Measurements from ENCODE around the gene STAMBPL1.
"Not testable (repeated sequence)": the region's sequence is repeated elsewhere in the genome, so short reads cannot be mapped to it uniquely, and the experiment has no call there.

Gene STAMBPL1

DNA sequence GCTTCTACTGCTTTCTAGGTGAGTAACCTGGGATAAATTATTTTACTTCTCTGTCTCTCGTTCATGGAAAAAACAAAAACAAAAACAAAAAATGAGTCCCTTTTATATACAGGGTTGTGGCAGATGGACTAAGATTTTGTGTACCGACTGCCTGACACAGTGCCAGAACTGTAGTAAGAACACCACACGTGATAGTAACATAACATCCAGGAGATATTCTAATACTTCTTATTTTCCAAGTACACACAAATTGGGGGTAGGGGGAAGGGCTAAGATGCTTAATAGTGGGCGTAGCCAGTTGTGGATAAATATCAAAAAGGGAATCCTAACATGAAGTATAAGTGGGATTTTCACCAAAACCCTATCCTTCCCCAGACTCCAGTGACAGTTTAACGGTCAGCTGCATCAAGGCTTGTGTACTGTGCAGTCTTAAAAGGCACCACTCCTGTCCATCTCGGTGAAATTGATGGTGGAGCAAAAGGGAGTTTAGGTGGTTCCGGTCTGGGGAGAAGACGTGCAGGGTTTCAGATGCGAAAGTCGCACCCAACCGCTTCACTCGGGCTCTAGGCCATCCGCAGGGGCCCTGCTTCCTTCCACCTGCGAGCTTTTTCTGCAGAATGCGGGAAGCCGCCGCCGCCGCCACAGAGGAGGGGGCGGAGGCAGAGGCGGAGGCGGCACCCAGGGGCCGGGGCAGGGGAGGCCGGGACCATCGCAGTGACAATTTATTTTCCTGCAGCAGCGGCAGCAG is at the start of gene STAMBPL1:
Gene STAMBPL1, plus strand, starts transcription at position 712 of the 748 bp plus-strand sequence. CDS start 21,464 bp downstream, outside the sequence.
- peak; percentile 49 for DNase-seq (ENCODE audit: low spot score)

DNA sequence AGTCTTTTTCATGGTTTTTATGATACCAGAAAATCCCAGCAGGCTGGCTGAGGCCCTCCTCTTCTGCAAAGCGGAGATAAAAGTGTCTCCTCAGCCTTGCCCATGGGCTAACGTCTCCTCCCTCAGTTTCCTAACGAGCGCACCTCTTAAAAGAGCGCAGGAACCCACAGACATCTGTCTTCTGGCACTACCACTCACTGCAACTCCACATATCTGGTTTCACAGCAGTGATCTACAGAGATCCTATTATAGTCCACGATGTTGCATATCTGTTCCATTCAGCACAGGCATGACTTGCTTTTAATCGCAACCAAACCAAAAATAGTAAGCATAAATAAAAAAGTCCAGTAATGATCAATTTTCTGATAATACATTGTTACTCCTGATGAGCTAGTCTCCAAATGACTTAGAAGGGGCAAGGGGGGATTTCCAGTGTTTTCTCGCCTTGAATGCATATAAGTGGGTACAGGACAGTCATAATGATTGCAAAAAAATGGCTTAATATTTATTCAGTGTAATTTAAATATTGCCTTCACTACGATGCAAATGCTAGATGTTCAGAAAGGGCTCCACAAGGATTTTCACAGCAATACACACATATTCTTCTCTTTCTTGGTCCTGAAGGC is 49.3 kb upstream of the STAMBPL1 start:
- DNase-seq (ENCODE audit: low spot score), result no peak

DNA sequence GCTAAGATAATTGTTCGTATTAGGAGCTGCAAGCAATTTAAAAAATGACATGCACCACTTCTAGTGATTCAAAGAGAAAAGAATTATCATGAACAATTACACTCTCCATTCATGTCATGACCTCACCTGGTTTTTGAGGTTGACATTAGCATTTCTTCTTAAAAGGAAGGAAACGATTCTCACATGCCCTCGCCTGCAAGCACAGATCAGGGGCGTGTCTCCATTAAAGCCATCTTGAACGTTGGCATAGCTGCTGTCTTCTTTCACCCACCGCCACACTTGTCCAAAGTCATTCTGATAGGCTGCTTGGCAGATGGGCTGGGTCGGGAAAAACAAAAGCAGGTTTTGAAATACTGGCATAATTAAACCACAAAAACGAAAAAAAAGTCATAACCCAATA is 48.3 kb upstream of the STAMBPL1 start:
- no peak for DNase-seq (ENCODE audit: low spot score)

DNA sequence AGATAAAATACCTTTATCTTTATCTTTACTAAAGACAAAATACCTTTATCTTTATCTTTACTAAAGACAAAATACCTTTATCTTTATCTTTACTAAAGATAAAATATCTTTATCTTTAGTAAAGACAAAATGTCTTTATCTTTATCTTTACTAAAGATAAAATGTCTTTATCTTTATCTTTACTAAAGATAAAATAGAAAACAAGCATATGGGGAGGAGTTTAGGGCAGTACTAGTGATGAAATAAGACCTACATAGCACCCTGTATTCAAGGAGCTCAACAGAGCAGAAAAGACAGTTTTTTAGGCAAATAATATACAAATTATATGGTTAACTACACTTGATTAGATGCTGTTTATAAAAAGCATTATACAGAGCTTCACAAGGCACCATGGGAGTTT is 47.7 kb upstream of the STAMBPL1 start:
- DNase-seq (ENCODE audit: low spot score), result no peak

DNA sequence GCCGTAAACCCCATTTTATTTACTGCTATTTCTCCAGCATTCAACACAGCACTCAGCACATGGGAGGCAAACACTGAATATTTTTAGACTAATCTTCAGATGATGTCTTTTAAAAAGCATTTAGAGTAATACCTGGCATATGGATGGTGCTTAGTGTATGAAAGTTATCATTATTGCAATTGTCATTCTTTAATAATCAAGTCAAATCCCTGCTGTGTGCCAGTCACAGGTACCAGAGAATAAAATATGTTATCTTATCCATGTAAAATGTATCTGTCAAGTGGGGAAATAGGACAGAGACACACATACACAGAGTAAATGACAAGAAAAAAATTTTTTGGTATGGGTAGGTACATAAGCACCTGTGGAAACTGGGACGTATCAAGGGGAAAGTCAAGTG is 46.9 kb upstream of the STAMBPL1 start:
- no peak for DNase-seq (ENCODE audit: low spot score)

DNA sequence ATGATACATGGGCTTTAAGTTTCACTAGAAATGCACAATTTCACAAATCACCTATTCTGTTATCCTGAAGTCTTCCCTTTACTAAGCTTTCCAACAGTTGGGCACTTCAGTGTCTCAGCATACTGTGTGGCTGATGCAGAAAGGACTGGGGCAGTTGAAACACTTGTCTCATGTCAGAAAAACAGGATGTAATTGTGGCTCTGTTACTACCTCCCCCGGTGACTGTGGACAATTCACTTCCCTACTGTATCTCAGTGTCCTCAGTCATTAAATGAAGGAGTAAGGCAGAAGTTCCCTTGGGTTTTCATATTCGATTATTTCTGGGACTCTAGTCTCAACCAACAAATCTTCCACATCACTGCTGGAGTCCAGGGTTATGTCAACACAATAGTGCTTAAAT is 46.3 kb upstream of the STAMBPL1 start:
- DNase-seq (ENCODE audit: low spot score), result peak; percentile 34

DNA sequence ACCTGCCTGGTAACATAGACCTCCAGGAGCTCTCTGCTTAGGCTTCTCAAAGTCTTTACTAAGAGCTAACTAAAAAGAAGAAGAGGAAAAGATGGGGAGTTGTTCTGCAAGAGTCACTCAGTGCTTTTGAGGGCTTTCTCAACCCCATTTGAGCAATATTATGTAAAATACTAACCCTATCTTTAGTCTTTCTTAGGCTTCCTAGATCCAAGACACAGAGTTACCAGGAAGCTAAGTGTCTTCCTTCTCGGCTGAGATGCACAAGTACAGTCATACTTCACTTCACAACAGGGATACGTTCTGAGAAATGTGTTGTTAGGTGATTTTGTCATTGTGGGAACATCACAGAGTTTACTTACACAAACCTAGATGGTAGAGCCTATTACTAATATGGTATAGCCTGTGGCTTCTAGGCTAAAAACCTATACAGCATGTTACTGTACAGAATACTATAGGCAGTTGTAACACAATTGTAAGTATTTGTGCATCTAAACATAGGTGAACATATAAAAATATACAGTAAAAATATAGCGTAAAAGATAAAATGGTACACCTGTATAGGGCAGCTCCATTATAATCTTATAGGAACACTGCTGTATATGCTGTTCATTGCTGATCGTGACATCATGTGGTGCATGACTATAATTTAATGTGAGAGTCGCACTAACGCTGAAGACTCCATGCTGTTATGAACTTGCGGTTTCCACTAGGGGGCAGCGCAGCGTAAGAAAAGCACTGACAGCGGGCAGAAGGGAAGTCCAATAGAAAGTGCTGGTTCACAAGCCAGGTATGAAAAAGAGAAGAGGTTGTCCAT is 44.7 kb upstream of the STAMBPL1 start:
- peak; percentile 89 for DNase-seq (ENCODE audit: low spot score)

DNA sequence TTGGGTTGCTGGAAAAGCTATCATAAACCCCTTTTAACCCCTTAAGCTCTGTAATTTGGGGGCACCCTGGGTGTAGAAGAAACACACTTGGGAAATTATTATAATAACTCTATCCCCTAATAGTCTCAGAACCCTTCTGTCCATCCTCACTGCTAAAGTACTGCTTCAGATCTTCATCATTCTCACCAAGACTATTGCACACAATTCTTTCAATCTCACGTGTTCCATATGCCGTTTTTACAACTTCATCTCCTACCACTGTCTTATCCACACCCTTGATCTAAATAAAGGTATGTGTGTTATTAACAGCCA is 44.2 kb upstream of the STAMBPL1 start:
- DNase-seq (ENCODE audit: low spot score), result no peak

DNA sequence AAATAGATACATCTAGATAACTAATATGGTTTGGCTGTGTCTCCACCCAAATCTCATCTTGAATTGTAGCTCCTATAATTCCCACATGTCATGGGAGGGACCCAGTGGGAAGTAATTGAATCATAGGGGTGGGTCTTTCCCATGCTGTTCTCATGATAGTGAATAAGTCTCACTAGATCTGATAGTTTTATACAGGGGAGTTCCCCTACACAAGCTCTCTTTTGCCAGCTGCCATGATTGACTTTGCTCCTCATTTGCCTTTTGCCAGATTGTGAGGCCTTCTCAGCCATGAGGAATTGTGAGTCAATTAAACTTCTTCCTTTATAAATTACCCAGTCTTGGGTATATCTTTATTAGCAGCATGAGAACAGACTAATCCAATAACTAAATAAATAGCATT is 42.4 kb upstream of the STAMBPL1 start:
- not testable (repeated sequence) for DNase-seq (ENCODE audit: low spot score)

DNA sequence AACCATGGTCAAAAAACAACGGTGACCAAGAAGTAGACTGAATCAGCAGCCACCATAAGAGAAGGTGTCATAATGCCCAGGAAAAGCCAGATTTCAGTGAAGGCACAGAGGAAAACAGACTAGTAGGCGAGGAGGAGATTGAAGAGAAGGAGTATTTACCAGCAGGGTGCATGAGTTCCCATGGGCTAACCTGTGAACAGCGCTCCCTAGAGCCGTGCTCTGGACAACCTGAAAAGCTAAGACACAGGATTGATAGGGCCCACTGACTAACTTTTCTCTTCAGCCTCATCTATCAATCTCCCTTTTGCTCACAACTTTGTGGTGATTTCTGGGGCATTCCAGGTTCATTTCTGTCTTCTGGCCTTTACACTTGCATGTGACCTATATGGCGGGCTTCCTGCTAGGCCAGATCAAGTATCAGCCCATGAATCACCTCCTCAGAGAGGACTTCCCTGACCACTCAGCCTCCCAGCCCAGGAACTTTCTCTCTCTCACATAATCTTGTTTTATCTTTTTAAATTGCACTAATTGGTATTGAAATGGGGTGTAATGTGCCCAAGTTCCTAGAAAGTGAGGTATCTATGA is 41.2 kb upstream of the STAMBPL1 start:
- no peak for DNase-seq (ENCODE audit: low spot score)

DNA sequence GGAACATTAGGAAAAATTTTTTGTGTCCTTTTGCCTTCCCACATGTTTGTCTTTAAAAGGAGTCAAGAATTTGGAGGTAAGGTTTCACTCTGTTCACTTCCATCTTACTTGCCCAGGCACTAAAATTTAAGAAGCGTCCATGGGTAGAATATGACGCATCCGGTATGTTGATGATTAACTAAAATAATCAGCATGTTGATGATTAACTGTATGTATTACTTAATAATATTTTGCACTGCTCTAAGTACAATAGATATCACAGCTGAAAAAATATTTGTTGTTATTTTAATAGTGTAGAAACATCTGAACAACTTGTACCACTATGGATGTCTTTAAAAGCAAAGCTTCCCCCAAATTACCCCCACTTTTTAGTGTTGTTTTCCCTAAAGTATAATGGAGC is 39.9 kb upstream of the STAMBPL1 start:
- no peak for DNase-seq (ENCODE audit: low spot score)

DNA sequence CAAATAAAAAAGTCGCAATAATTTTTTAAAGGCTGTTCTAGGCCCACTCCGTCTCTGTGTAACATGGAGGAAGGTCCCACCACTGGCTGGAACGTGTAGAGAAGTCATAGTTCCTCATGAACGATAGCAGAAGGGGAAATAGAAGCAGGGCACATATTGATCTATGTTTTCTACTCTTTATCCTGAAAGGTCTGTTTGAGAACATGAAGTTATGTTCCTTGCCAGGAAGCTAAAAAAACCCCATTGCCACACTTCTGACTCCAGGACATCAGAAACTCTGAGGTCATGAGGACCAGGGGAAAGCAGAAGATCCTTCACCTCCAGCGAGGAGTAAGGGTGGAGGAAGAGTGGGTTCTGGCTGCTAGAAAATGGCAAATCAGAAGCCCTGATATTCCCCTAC is 39.2 kb upstream of the STAMBPL1 start:
- no peak for DNase-seq (ENCODE audit: low spot score)

DNA sequence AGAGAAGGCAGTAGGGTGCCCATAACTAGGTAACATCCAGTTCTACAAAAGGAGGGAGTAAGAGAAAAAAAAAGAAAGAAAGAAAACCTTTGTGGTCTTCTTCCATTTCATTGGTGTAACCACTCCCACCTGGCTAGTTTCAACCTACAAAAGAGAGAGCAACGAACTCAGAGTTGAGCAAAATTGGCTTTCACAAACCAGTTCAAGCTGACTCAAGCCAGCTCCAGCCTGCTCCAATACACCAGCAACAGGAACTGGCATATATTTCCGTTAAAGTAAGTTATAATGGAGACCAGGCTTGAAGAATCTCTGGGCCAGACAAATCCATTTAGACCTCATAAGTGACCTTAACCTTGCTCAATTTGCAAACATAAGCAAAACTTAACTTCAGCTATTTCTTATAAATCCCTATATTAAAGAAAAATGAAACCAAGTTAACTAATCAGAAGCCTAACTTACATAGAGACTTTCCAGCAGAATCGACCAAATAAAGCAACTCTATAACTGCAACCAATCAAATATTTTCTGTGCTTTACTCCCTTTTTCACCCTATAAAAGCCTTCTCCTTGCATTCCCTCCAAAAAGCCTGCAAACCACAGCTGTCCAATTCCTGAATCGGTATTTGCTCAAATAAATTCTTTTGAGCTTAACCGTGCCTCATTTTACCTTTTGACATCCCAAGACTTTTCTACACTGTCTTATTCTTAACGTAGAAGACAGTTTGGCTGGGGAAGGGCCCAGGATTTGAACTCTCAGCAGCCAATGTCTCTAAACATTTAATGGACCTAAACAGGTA is 38.5 kb upstream of the STAMBPL1 start:
- no peak for DNase-seq (ENCODE audit: low spot score)

DNA sequence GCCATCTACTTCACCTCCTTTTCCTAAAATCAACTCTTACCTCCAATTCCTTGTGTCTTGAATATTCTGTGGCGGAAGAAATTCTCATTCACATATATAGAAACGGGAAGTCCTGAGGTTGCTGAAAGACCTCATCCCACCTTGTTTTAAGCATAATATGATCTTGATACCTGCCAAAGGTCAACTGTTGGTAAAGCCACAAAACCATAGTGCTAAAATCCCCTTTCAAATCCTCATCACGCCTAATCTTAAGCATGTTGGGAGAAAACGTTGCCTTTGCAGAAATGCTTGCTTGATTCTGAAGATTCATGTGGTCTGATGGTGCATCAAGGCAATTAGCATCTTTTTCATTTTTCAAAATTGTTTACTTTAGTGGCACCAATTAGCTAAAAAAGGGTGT is 36.9 kb upstream of the STAMBPL1 start:
- DNase-seq (ENCODE audit: low spot score), result no peak

DNA sequence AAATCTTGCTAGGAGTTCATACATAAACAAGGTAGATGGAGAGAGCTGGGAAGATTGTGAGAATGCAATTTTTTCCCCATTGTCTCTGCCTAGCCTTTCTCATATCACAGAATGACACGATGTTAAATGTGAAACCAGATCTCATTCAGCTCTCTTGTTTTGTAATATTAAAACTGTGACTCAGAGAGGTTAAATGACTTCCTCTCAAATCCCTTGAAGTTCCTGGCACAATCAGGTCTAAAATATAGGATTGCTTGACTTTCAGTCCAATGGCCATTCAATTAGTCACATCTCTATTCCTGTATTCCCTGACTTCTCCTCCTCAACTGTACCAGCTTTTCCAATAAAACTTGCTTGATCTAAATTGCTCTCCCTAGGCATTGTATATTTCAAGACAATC is 31.5 kb upstream of the STAMBPL1 start:
- DNase-seq (ENCODE audit: low spot score), result no peak

DNA sequence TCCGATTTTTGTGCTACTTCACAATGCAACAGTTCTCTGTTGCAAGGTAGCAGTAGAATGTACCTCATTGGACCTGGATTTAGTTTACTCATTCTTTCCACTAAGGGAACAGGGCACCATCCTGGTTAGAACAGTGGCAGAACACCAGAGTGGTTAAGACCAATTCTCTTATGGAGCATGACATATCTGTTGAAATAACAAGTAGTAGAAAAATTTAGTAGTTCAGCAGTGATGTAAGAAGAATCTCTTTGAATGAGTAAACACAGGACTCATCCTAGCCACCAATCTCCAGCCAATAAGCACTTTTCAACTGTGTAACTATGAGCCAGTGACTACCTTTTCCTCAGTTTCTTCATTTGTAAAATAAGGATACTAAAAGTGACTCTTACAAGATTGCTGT is 30.8 kb upstream of the STAMBPL1 start:
- DNase-seq (ENCODE audit: low spot score), result no peak

DNA sequence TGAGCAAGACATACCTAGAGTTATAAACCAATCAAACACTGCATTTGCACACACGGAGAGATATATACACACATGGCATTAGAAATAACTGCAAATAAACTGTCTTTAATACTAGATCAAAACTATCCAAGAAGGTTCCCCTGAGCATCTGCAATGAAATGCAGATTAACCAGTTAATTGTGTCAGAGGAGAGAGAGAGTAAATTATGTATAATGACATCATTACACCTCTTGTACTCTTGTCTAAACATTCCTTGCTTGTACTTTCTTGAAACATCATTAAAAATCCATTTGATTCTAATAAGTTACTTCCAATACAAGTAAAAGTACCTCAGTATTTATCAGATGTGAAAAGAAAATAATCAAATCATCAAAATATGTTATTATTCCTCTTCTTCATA is 29.3 kb upstream of the STAMBPL1 start:
- no peak for DNase-seq (ENCODE audit: low spot score)

DNA sequence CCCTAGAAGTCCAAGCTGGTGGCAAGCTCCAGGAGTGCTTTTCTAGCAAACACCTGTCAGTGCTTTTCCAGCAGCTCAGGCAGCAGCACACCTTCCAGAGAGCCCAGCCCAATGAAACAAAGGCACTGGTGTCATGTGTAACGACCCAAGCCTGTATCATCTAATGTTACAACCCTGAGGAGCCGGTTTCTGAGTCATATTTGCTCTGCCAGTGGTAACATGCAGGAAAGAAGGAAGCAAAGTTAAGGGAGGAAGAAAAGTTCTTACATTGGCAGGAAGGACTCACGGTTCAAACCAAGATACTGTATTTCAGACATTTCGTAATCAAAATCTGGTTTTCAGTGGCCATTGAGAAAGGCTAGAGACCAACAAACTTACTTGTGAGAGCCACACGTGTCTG is 28.3 kb upstream of the STAMBPL1 start, which contains the start of gene ANKRD22:
Gene ANKRD22, minus strand, starts transcription at position 139 of the 400 bp plus-strand sequence. CDS start 237 bp downstream, outside the sequence.
- peak; percentile 34 for DNase-seq (ENCODE audit: low spot score)

DNA sequence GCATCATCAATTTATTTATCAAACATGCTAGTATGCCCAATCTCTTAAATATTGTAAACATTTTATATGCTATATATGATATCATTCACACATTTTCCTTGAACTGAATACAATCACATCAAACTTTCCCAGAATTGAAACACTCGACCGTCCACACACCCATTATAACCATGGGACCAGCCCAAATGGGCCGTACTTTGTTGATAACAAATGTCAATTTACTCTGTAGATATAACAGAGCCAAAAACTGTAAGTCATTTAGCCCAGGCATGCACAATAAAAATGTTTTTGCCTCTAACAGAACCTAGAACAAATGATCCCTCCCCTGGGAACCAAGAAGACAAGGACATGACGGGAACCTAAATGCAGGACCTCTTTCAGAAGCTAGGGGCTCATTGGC is 27.7 kb upstream of the STAMBPL1 start:
- no peak for DNase-seq (ENCODE audit: low spot score)

DNA sequence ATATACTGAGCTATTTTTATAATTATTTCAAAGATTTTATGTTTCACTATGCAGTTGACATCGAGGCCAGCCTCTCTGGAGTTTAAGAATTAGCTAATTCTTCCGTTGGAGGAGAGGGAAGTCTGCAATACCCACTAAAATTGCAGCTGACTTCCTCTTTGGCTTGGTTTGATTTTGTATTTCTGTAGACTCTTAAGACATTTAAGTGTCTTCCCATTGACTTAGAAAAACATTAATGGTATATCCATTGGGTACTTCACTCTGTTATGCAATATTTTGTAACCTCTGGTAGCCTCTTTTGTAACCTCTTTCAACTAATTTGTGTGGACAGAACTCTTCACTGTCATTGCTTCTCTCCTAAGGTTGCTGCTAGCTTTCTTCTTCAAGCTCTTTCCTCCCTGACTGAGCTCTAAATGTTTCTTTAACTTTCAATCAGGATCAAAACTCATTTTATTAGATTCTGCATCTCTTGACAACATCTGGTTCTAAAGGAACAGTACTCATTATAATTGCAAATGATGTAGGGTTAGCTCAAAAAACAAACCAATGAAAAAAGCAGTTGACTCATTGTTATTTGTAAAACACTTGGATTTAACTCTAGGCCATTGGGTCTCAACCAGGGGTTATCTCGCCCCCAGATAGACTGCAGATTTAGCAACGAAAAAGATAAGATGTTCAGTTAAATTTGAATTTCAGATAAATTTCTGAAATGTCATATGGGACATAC is 26.7 kb upstream of the STAMBPL1 start:
- DNase-seq (ENCODE audit: low spot score), result peak; percentile 53

DNA sequence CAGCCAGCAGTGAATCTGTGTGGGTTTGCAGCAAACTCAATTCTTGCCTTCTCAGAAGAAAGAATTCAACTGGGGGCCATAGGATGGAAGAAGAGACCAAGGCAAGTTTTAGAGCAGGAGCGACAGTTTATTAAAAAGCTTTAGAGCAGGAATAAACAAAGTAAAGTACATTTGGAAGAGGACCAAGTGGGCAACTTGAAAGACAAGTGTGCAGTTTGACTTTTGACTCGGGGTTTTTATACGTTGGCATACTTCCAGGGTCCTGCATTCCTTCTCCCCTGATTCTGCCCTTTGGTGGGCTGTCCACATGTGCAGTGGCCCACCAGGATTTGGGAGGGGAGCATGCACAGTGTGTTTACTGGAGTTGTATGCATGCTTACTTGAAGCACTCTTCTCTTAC is 25.4 kb upstream of the STAMBPL1 start:
- no peak for DNase-seq (ENCODE audit: low spot score)
